Anterior cingulate cortex (tissue), 58 donors: Measurements from ENCODE around the gene FAM76A.

Experiments used
- DNase-seq, 58 donors: peaks; one replicate each; lab custom pipeline; 2025; lab: John Stamatoyannopoulos, UW

Gene FAM76A

GRCh38 chr1:27719286-27720251, 6.2 kb upstream of the FAM76A start:
- no peak for DNase-seq

GRCh38 chr1:27724961-27725373, 794 bp upstream of the FAM76A start:
- DNase-seq = peak in 10 of 58 donors; percentile 5 to 38 (median 13)

- DNase-seq = peak in 50 of 58 donors; percentile 18 to 71 (median 52)
These were observed 648 bp downstream of the FAM76A start for GRCh38 chr1:27726173-27727044.

- DNase-seq = no peak
These were observed 1.4 kb downstream of the FAM76A start for GRCh38 chr1:27727126-27727525.

- no peak for DNase-seq
These were observed 10.5 kb downstream of the FAM76A start for GRCh38 chr1:27736252-27736651.

GRCh38 chr1:27741121-27741520, 15.4 kb downstream of the FAM76A start:
- DNase-seq = no peak

GRCh38 chr1:27744556-27744955, 18.8 kb downstream of the FAM76A start:
- no peak for DNase-seq

GRCh38 chr1:27745466-27745865, 19.7 kb downstream of the FAM76A start:
- DNase-seq = no peak

GRCh38 chr1:27752360-27752759, 26.6 kb downstream of the FAM76A start:
- no peak for DNase-seq

- peak in 2 of 58 donors; percentile 4 to 57 for DNase-seq
These were observed 29.5 kb downstream of the FAM76A start for GRCh38 chr1:27755286-27755685.

GRCh38 chr1:27755865-27756264, 30.1 kb downstream of the FAM76A start:
- DNase-seq = no peak

- DNase-seq = no peak
These were observed 33.5 kb downstream of the FAM76A start for GRCh38 chr1:27759236-27759635.

GRCh38 chr1:27760426-27760825, 34.7 kb downstream of the FAM76A start:
- no peak for DNase-seq

GRCh38 chr1:27762033-27762432, 36.3 kb downstream of the FAM76A start:
- no peak for DNase-seq

GRCh38 chr1:27763358-27763757, 37.6 kb downstream of the FAM76A start:
- DNase-seq = peak in 1 of 58 donors; percentile 2

GRCh38 chr1:27770293-27770830, 44.6 kb downstream of the FAM76A start:
- DNase-seq = no peak

GRCh38 chr1:27772036-27772931, 46.5 kb downstream of the FAM76A start:
- no peak for DNase-seq

GRCh38 chr1:27772932-27773825, 47.4 kb downstream of the FAM76A start, which contains the start of gene STX12:
STX12 (plus strand) TSS chr1:27773219; CDS start chr1:27773308, 89 bp downstream.
- DNase-seq = peak; percentile 56 to 99 (median 97)
